ENCODE measurements around the gene RRAGC.

The RRAGC gene

GRCh38 chr1:38805036-38805435 lies 54.5 kb downstream of the RRAGC start:
- no peak overlapping the region for H3K27ac ChIP-seq
- no peak for TF ChIP-seq ZFX (IDR thresholded peaks at IDR 0.05; ENCODE audit: borderline replicate concordance)
- TF ChIP-seq CTCF (IDR thresholded peaks at IDR 0.05) = no peak

- no peak overlapping the region for H3K27ac ChIP-seq
- TF ChIP-seq ZFX (IDR thresholded peaks at IDR 0.05; ENCODE audit: borderline replicate concordance) (no peak), CTCF (IDR thresholded peaks at IDR 0.05) (no peak)
These were observed 55.3 kb downstream of the RRAGC start for GRCh38 chr1:38804062-38804886.

- TF ChIP-seq ZFX (IDR thresholded peaks at IDR 0.05; ENCODE audit: borderline replicate concordance) (no peak), CTCF (IDR thresholded peaks at IDR 0.05) (no peak)
- no peak overlapping the region for H3K27ac ChIP-seq
These were observed 55.9 kb downstream of the RRAGC start for GRCh38 chr1:38803647-38804046.

- H3K27ac ChIP-seq = no peak overlapping the region
- TF ChIP-seq ZFX (IDR thresholded peaks at IDR 0.05; ENCODE audit: borderline replicate concordance) (no peak), CTCF (IDR thresholded peaks at IDR 0.05) (no peak)
These were observed 58.6 kb downstream of the RRAGC start for GRCh38 chr1:38800720-38801671.

GRCh38 chr1:38793299-38793698 lies 66.3 kb downstream of the RRAGC start:
- no peak overlapping the region for H3K27ac ChIP-seq
- TF ChIP-seq ZFX (IDR thresholded peaks at IDR 0.05; ENCODE audit: borderline replicate concordance) (no peak), CTCF (IDR thresholded peaks at IDR 0.05) (no peak)

GRCh38 chr1:38791892-38792291 lies 67.7 kb downstream of the RRAGC start:
- H3K27ac ChIP-seq = no peak overlapping the region
- no peak for TF ChIP-seq CTCF (IDR thresholded peaks at IDR 0.05)

- no peak overlapping the region for H3K27ac ChIP-seq
- no peak for TF ChIP-seq CTCF (IDR thresholded peaks at IDR 0.05)
- TF ChIP-seq ZFX (IDR thresholded peaks at IDR 0.05; ENCODE audit: borderline replicate concordance) = no peak
These were observed 68.4 kb downstream of the RRAGC start for GRCh38 chr1:38791164-38791515.
